ENCODE data around the gene ZMYND8. TPM values are rescaled to one million over a fixed set of nuclear protein-coding genes. Genes with fewer than 3 reads are reported as not detected.
"Not testable (repeated sequence)": the region's sequence is repeated elsewhere in the genome, so short reads cannot be mapped to it uniquely, and the experiment has no call there.

The ZMYND8 gene
- total RNA-seq, 6 experiments from 2014 or later: 27.8 to 38.3 (median 34.8) TPM

GRCh38 chr20:47266847-47267515 is 89.5 kb downstream of the ZMYND8 start:
- Mint-ChIP-seq H3K36me3 (ENCODE audit: low read depth) (peaks cover 16% of the 10 kb centered on the region; the same call in 1 of the 2 replicates), H3K27ac (peak overlapping the region; percentile 61; the same call in 1 of the 2 replicates), H3K4me1 (ENCODE audit: low read depth) (peaks cover 8% of the 10 kb centered on the region), H3K9me3 (no peaks in the 10 kb centered on the region), H3K27me3 (ENCODE audit: insufficient read depth) (no peaks in the 10 kb centered on the region; the same call in 1 of the 2 replicates), H3K4me3 (no peak overlapping the region)
- no peak for TF ChIP-seq CTCF (IDR thresholded peaks at IDR 0.05)
- no peak for DNase-seq

GRCh38 chr20:47265984-47266383 is 90.5 kb downstream of the ZMYND8 start:
- Mint-ChIP-seq H3K9me3 (no peaks in the 10 kb centered on the region), H3K36me3 (ENCODE audit: low read depth) (peaks cover 23% of the 10 kb centered on the region; the same call in 1 of the 2 replicates), H3K4me3 (no peak overlapping the region), H3K27ac (no peak overlapping the region), H3K4me1 (ENCODE audit: low read depth) (peaks cover 8% of the 10 kb centered on the region), H3K27me3 (ENCODE audit: insufficient read depth) (no peaks in the 10 kb centered on the region; the same call in 1 of the 2 replicates)
- DNase-seq: no peak
- no peak for TF ChIP-seq CTCF (IDR thresholded peaks at IDR 0.05)

- Mint-ChIP-seq H3K36me3 (ENCODE audit: low read depth) (peaks cover 29% of the 10 kb centered on the region), H3K27ac (no peak overlapping the region), H3K4me1 (ENCODE audit: low read depth) (peaks cover 8% of the 10 kb centered on the region), H3K4me3 (no peak overlapping the region), H3K27me3 (ENCODE audit: insufficient read depth) (no peaks in the 10 kb centered on the region; the same call in 1 of the 2 replicates), H3K9me3 (no peaks in the 10 kb centered on the region)
- TF ChIP-seq CTCF (IDR thresholded peaks at IDR 0.05): no peak
- DNase-seq: no peak
These were observed 91.3 kb downstream of the ZMYND8 start for GRCh38 chr20:47265214-47265613.

GRCh38 chr20:47264137-47264769 is 92.2 kb downstream of the ZMYND8 start:
- H3K27ac Mint-ChIP-seq; H3K27me3 Mint-ChIP-seq (ENCODE audit: insufficient read depth); H3K9me3 Mint-ChIP-seq; H3K4me1 Mint-ChIP-seq (ENCODE audit: low read depth); DNase-seq; H3K4me3 Mint-ChIP-seq: not testable (repeated sequence)
- peaks cover 29% of the 10 kb centered on the region for H3K36me3 Mint-ChIP-seq (ENCODE audit: low read depth)

GRCh38 chr20:47263465-47264084 is 92.9 kb downstream of the ZMYND8 start:
- no peak for TF ChIP-seq CTCF (IDR thresholded peaks at IDR 0.05)
- H3K36me3 Mint-ChIP-seq (ENCODE audit: low read depth): peaks cover 29% of the 10 kb centered on the region
- DNase-seq: no peak
- H3K4me3 Mint-ChIP-seq: no peak overlapping the region
- H3K27ac Mint-ChIP-seq: no peak overlapping the region
- H3K9me3 Mint-ChIP-seq: no peaks in the 10 kb centered on the region
- H3K27me3 Mint-ChIP-seq (ENCODE audit: insufficient read depth): no peaks in the 10 kb centered on the region; the same call in none of the 2 replicates
- peaks cover 15% of the 10 kb centered on the region for H3K4me1 Mint-ChIP-seq (ENCODE audit: low read depth)

GRCh38 chr20:47263080-47263464 is 93.4 kb downstream of the ZMYND8 start:
- Mint-ChIP-seq H3K27ac (no peak overlapping the region), H3K36me3 (ENCODE audit: low read depth) (peaks cover 29% of the 10 kb centered on the region), H3K4me1 (ENCODE audit: low read depth) (peaks cover 20% of the 10 kb centered on the region), H3K4me3 (no peak overlapping the region), H3K27me3 (ENCODE audit: insufficient read depth) (no peaks in the 10 kb centered on the region; the same call in 1 of the 2 replicates), H3K9me3 (no peaks in the 10 kb centered on the region)
- no peak for DNase-seq
- TF ChIP-seq CTCF (IDR thresholded peaks at IDR 0.05): no peak
